Right cardiac atrium (tissue), 5 donors: ENCODE data around the gene ADAMTS14. TPM values are rescaled to one million over a fixed set of nuclear protein-coding genes. Genes with fewer than 3 reads are reported as not detected.

Experiments
- ATAC-seq, 2 donors: fragments of 200-7000 bp; cut with Tn5 transposase; one replicate each; pipeline versions ENCODE4 v1.8.0 to v1.9.1; 2020; ENCODE audit warnings: moderate library complexity in 2 of 2, mild to moderate bottlenecking in 1 of 2
- DNase-seq, 3 donors: peaks; one replicate each; pipeline ENCODE4 v3.0.0-alpha.2; 2020
- H3K27ac ChIP-seq: one replicate; pipeline ENCODE4 v1.5.1; 2013; ENCODE audit warnings: mild to moderate bottlenecking, low read length, control low read depth, moderate library complexity
- H3K27me3 ChIP-seq: one replicate; pipeline ENCODE4 v1.6.1; 2013; ENCODE audit not compliant: control insufficient read depth, insufficient read depth
- H3K4me1 ChIP-seq: one replicate; pipeline ENCODE4 v1.6.1; 2013; ENCODE audit warnings: low read length; ENCODE audit not compliant: control insufficient read depth, insufficient read depth
- H3K4me3 ChIP-seq: one replicate; pipeline ENCODE4 v1.5.1; 2013; ENCODE audit warnings: low read length, control low read depth
- H3K9me3 ChIP-seq: one replicate; pipeline ENCODE4 v1.6.1; 2013; ENCODE audit warnings: low read length; ENCODE audit not compliant: control insufficient read depth
- WGBS: extraction: QIAGEN DNeasy Blood & Tissue Kit; methylation state at CpG from one replicate; pipeline ENCODE4 v1.1.7; 2013; 5-methylcytosine and 5-hydroxymethylcytosine counted together
- intact Hi-C, 4 donors: fragments of 100-400 bp; cut with DNase I; formaldehyde crosslinking; loops; one replicate each; pipeline versions ENCODE4 v1.11.0 to v1.14.0; 2022 to 2023
- polyA plus RNA-seq: library from polyadenylated mRNA; stranded (reverse); fragments of 200-250 nt; gene quantifications from one replicate; pipeline ENCODE4 v1.2.3, GENCODE V29; 2013
- total RNA-seq, 4 donors: library from RNA; stranded (reverse); fragmentation: NEBNext Ultra II Directional; extraction: Animal tissue kit (Norgen Biotek cat#: 25700); gene quantifications; one replicate each; pipeline ENCODE4 v1.2.1, GENCODE V29; 2021
- donor health status: healthy with polysubstance abuse.
- donor health status: DM: no; HTN: yes; CAD: no.
- donor health status: DM: no; HTN: no; CAD: no.
- donor health status: DM: no; HTN: yes; CAD: no; lungs with severe emphysema.
- donor health status: DM: yes; HTN: yes; CAD: no.

The ADAMTS14 gene
- total and polyA plus RNA-seq, 5 donors, result 0.03 to 0.36 (median 0.14) TPM

GRCh38 chr10:70748305-70748704 lies 76.0 kb downstream of the ADAMTS14 start:
- 98% methylated on average over 3 of the region's 3 CpGs for WGBS
- Histone ChIP-seq H3K27ac (no peak overlapping the region), H3K9me3 (no peaks in the 10 kb centered on the region), H3K4me1 (peaks cover 4% of the 10 kb centered on the region), H3K4me3 (no peak overlapping the region), H3K27me3 (no peaks in the 10 kb centered on the region)
- DNase-seq (peak in 1 of 3 donors; percentile 29), ATAC-seq (no peak)
- intact Hi-C loops, result no loop called here

GRCh38 chr10:70748801-70749573 lies 76.7 kb downstream of the ADAMTS14 start:
- H3K9me3 ChIP-seq, result no peaks in the 10 kb centered on the region
- H3K27me3 ChIP-seq, result no peaks in the 10 kb centered on the region
- no peak overlapping the region for H3K4me3 ChIP-seq
- intact Hi-C loops, result no loop called here
- ATAC-seq (no peak), DNase-seq (peak in 1 of 3 donors; percentile 16)
- H3K27ac ChIP-seq, result no peak overlapping the region
- H3K4me1 ChIP-seq, result peaks cover 4% of the 10 kb centered on the region
- 94% methylated on average over 10 of the region's 10 CpGs for WGBS

- intact Hi-C loops, result loop anchor here in 2 of 4 donors (10.0 kb wide), 1 partner anchor 285 kb away; no protein-coding TSS in a partner anchor
- Histone ChIP-seq H3K4me3 (no peak overlapping the region), H3K4me1 (peaks cover 4% of the 10 kb centered on the region), H3K27me3 (no peaks in the 10 kb centered on the region), H3K9me3 (no peaks in the 10 kb centered on the region), H3K27ac (no peak overlapping the region)
- DNase-seq (peak in 1 of 3 donors; percentile 32), ATAC-seq (no peak)
- WGBS, result 97% methylated on average over 10 of the region's 10 CpGs
These were observed 77.5 kb downstream of the ADAMTS14 start for GRCh38 chr10:70749756-70750155.

- ATAC-seq (no peak), DNase-seq (no peak)
- 75% methylated on average over 3 of the region's 3 CpGs for WGBS
- Histone ChIP-seq H3K27me3 (no peaks in the 10 kb centered on the region), H3K27ac (no peak overlapping the region), H3K9me3 (no peaks in the 10 kb centered on the region), H3K4me3 (no peak overlapping the region), H3K4me1 (peaks cover 4% of the 10 kb centered on the region)
- intact Hi-C loops, result loop anchor here in 2 of 4 donors (10.0 kb wide), 1 partner anchor 285 kb away; no protein-coding TSS in a partner anchor
These were observed 77.9 kb downstream of the ADAMTS14 start for GRCh38 chr10:70750156-70750703.

- WGBS, result 94% methylated on average over 9 of the region's 9 CpGs
- Histone ChIP-seq H3K4me1 (peaks cover 4% of the 10 kb centered on the region), H3K27me3 (no peaks in the 10 kb centered on the region), H3K9me3 (no peaks in the 10 kb centered on the region), H3K27ac (no peak overlapping the region), H3K4me3 (no peak overlapping the region)
- ATAC-seq, result no peak
- intact Hi-C loops, result loop anchor here in 2 of 4 donors (10.0 kb wide), 1 partner anchor 287 kb away; no protein-coding TSS in a partner anchor
- DNase-seq, result peak in 1 of 3 donors; percentile 27
These were observed 79.0 kb downstream of the ADAMTS14 start for GRCh38 chr10:70751356-70751755.

- WGBS, result 94% methylated on average over 14 of the region's 14 CpGs
- Histone ChIP-seq H3K4me3 (no peak overlapping the region), H3K27ac (no peak overlapping the region), H3K9me3 (no peaks in the 10 kb centered on the region), H3K27me3 (no peaks in the 10 kb centered on the region), H3K4me1 (peaks cover 4% of the 10 kb centered on the region)
- DNase-seq (peak in 1 of 3 donors; percentile 57), ATAC-seq (no peak)
- intact Hi-C loops, result loop anchor here in 2 of 4 donors (10.0 kb wide), 1 partner anchor 287 kb away; no protein-coding TSS in a partner anchor
These were observed 79.7 kb downstream of the ADAMTS14 start for GRCh38 chr10:70751991-70752390.

- WGBS, result 97% methylated on average over 7 of the region's 7 CpGs
- Histone ChIP-seq H3K27me3 (no peaks in the 10 kb centered on the region), H3K9me3 (no peaks in the 10 kb centered on the region), H3K27ac (no peak overlapping the region), H3K4me3 (no peak overlapping the region), H3K4me1 (no peaks in the 10 kb centered on the region)
- ATAC-seq, result no peak
- intact Hi-C loops, result loop anchor here in 2 of 4 donors (10.0 kb wide), 1 partner anchor 288 kb away; no protein-coding TSS in a partner anchor
- peak in 1 of 3 donors; percentile 39 for DNase-seq
These were observed 80.3 kb downstream of the ADAMTS14 start for GRCh38 chr10:70752571-70752970.

GRCh38 chr10:70753026-70753663 lies 80.8 kb downstream of the ADAMTS14 start:
- H3K9me3 ChIP-seq, result no peaks in the 10 kb centered on the region
- H3K4me3 ChIP-seq, result no peak overlapping the region
- ATAC-seq, result no peak
- intact Hi-C loops, result loop anchor here in 2 of 4 donors (10.0 kb wide), 1 partner anchor 288 kb away; no protein-coding TSS in a partner anchor
- H3K4me1 ChIP-seq, result no peaks in the 10 kb centered on the region
- DNase-seq, result peak in 1 of 3 donors; percentile 31
- H3K27me3 ChIP-seq, result no peaks in the 10 kb centered on the region
- no peak overlapping the region for H3K27ac ChIP-seq
- WGBS, result 87% methylated on average over 10 of the region's 10 CpGs

GRCh38 chr10:70753841-70754621 lies 81.7 kb downstream of the ADAMTS14 start:
- WGBS, result 67% methylated on average over 15 of the region's 15 CpGs
- Histone ChIP-seq H3K4me3 (no peak overlapping the region), H3K27ac (no peak overlapping the region), H3K4me1 (no peaks in the 10 kb centered on the region), H3K9me3 (no peaks in the 10 kb centered on the region), H3K27me3 (no peaks in the 10 kb centered on the region)
- intact Hi-C loops, result loop anchor here in 2 of 4 donors (10.0 kb wide), 1 partner anchor 289 kb away; no protein-coding TSS in a partner anchor
- ATAC-seq (peak; percentile 16 to 47), DNase-seq (peak in 1 of 3 donors; percentile 48)

GRCh38 chr10:70756700-70757360 lies 84.5 kb downstream of the ADAMTS14 start:
- Histone ChIP-seq H3K27me3 (no peaks in the 10 kb centered on the region), H3K9me3 (no peaks in the 10 kb centered on the region), H3K4me1 (no peaks in the 10 kb centered on the region), H3K27ac (no peak overlapping the region), H3K4me3 (no peak overlapping the region)
- 90% methylated on average over 8 of the region's 8 CpGs for WGBS
- ATAC-seq (no peak), DNase-seq (peak in 1 of 3 donors; percentile 26)
- intact Hi-C loops, result loop anchor here in 3 of 4 donors (5.0 to 10.0 kb wide), 2 partner anchors 292 to 295 kb away; no protein-coding TSS in a partner anchor
